A375 (cell line): Measurements from ENCODE around the gene GLRX3. TPM values are rescaled to one million over a fixed set of nuclear protein-coding genes. Genes with fewer than 3 reads are reported as not detected.

Source experiments
- total RNA-seq: library from RNA; depleted of rRNA; stranded (reverse); fragments of >200 nt; shearing (Covaris generic); gene quantifications from 2 replicates; pipeline ENCODE4 v1.2.3, GENCODE V29; 2014; rRNA removed

Gene GLRX3
- total RNA-seq = 115 and 123 TPM in 2 replicates

GRCh38 chr10:130136226-130137089, at the start of gene GLRX3:
GLRX3 (plus strand) TSS chr10:130136391; CDS start chr10:130136421, 30 bp downstream.

DNA sequence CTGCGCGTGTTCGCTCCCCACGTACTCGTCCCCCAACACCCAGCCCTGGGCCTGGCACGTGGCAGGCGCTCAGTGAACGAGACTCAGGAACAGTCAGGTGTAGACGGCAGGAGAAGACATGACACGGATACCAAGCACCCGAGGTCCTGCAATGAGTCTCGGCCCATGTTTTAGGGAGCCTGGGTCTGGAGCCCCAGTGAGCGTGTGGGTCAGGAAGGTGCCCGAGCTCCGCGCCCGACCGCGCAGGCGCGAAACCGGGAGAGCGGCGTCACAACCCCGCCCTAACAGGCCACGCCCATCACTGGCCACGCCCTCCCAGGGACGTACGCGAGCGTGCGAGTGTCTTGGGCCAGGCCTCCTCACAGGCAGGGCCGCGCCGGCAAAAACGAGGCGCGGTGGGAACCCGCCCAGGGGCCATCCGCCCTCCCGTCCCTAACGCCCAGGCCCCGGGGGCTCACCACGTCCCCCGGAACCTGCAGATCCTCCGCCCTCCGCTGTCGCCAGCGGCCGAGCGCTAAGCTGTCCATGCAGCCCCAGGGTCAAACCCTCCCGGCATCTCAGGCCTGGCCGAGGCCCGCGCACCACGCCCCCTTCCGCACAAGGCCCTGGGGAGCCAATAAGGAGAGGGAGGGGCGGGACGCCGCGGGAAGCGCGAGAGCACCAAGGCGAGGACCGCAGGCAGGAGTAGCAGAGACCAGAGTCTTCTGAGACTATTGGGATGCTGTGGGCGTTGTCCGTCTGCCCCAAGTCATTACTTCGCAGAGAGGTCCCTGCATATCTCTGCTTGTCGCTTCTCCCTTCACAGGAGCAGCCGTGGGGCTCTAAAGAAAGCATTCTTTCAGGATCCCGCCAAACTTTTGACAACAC, 25.7 kb upstream of the GLRX3 start, which contains the start of gene C10orf143:
TSS of gene C10orf143 (minus strand) at position 585 of the 867 bp plus-strand sequence. CDS start at position 527, 58 bp downstream.

Other genes starting within 250 kb of the GLRX3 start
- gene EBF3, start 172.1 kb upstream of the GLRX3 start, total RNA-seq = 16.1 and 18.5 TPM in 2 replicates
- 0.19 and 1.4 TPM in 2 replicates for gene C10orf143, start 25.6 kb upstream of the GLRX3 start, total RNA-seq